Renal pelvis (tissue), 4 donors: Measurements from ENCODE around the gene LINGO1. TPM values are rescaled to one million over a fixed set of nuclear protein-coding genes. Genes with fewer than 3 reads are reported as not detected.
A peak's percentile ranks its signal among the peaks of the same experiment; 100 is the strongest.

Experiments
- DNase-seq: peaks from one replicate; pipeline ENCODE4 v3.0.0-alpha.2; 2013
- polyA plus RNA-seq, 3 donors: library from polyadenylated mRNA; unstranded; fragments of 120-200 nt; gene quantifications; one replicate each; pipeline ENCODE4 v1.2.1, GENCODE V29; 2013; ENCODE audit not compliant: insufficient read length in 3 of 3

LINGO1 gene
- polyA plus RNA-seq, 3 donors, result 11.3 to 22.4 (median 15.4) TPM

DNA sequence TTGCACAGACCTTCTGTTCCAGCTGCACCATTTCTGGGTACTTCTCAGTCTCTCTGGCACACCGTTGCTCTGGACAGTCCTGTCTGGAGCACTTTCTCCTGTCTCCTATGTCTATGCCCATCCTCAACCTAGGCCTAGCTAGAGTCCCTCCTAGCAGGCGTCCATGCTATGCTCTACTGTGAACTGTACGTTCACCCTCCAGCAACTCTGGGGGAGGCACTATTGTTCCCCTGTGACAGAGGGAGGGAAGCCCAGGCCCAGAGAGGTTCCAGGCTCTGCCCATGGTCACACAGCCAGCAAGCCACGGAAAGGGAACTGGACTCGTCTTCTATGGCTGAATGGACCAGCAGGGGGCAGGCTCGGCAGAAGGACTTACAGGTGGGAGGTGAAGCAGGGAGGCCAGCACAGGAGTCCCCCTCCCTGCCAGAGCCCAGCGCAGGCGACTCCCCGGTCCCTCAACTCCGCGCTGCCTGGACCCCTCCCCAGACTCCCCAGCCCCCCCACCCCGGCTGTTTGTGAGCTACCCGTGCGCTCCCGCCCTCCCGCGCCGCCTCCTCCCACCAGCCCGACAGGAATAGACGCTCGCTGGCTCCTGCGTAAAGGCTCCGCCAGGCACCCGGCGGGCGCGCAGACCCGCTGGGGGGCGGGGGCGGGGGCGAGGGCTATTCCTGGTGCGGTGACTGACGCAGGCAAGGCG is 1.7 kb upstream of the LINGO1 start:
- DNase-seq, result no peak

DNA sequence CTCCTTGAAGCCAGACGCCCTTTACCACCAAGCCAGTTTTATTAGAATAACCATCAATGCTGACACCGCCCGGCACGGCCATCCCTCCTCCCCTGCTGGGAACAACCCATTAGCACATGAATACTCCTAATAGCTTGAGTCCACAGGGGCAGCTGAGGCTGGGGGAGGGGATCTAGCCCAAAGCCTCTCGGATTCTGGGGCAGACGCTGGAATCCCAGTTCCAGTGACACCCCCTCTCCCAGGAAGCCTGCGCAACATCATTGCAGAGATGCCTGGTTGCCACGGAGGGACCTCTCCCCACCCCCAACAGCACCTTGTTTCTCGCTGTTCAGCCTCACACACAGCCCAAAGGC is 1.2 kb upstream of the LINGO1 start:
- no peak for DNase-seq

- DNase-seq, result peak; percentile 83
These were observed 611 bp upstream of the LINGO1 start for GRCh38 chr15:77633134-77633912.

- DNase-seq, result no peak
These were observed 773 bp downstream of the LINGO1 start for GRCh38 chr15:77631745-77632533.

DNA sequence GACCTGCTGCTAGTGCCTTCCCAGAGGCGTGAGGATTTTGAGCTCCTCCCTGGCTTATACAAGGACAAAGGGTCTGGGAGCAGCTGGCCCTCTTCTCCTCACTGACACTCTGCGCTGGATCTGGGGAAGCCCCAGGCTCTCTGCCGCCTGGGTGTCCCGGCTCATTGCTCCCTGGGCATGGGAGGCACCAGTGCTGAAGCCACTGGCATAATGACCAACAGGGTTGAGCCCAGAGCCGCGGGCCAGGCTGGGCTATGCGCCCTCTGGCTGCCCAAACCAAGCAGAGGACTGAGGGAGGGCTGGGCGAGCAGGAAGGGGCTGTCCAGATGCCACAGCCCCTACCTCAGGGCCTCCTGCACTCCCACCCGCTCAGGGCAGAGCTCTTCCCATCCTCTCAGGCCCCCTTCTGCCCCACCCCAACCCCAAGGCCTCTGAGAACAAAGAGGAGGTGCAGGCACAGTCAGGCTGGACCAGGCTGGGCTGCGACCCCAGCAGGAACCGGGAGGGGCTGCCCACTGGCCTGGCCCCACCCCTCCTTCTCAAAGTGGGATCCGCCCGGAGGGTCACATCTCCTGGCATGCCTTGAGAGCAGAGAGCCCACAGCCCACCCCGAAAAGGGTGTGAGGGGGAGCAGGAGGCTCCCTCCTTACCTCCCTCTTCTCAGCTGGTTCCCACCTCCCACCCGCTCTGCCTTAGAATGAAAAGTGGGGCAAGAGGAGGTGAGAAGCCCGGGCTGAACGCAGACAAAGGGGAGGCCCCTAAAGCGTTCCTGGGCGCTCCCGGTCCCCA is 1.6 kb downstream of the LINGO1 start:
- peak; percentile 74 for DNase-seq

GRCh38 chr15:77630056-77630455 is 2.7 kb downstream of the LINGO1 start:
- no peak for DNase-seq

DNA sequence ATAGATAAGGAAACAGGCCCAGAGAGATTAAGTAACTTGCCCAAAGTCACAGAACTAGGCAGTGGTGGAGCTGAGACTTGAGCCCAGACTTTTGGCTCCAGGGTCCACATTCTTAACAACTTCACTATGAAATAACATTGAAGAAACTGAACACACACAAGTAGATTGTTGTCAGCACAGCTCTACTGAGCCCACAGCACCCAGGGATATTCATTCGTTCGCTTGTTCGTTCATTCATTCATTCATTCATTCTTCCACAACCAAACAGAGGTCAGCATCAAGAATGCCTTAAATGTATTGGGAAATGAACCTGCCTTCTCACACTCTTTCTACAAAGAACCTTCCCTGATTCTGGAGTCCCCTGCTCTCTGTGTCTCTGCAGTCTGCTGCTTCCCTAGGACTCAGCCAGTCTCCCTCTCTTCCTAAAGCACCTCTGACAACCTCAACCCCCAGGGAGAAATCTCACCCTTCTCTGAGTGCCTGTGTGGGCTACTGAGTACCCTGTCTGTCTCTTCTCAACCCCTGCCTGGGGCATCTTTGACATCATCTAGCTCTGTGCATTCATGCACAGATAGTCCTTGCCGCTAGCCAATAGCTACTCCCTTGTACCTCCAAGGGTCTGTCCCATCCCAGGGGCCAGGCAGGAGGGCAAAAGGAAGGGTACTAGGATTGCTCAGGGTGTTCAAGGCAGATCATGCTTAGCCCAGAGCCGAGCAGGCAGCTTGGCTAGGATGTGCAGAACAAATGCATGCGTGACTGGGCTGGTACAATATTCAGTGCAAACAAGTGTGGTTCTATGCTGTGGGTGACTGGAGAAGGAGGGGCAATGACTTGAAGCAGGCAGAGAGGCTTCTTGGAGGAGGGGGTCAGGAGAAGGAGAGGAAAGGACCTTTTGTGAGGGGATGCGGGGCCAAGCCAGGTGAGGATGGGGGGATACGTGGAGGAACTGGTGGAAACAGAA is 3.4 kb downstream of the LINGO1 start:
- no peak for DNase-seq

DNA sequence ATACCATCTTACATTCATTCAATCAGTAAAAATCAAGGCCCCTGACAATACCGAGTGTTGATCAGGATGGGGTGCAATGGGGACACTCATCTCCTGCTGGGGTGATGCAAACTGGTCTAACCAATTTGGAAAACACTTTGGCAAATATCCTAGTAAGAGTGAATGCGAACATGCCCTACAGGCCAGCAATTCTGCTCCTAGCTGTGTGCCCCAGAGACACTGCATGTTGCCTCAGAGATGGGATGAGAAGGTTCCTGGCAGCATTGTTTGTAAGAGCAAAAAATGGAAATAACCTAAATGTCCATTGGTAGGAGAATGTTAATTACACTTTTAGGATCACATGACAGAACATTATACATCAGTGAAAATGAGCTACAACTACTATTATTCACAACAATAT is 4.7 kb downstream of the LINGO1 start:
- no peak for DNase-seq

GRCh38 chr15:77627581-77627980 is 5.1 kb downstream of the LINGO1 start:
- DNase-seq, result no peak

- no peak for DNase-seq
These were observed 5.6 kb downstream of the LINGO1 start for GRCh38 chr15:77627067-77627466.

DNA sequence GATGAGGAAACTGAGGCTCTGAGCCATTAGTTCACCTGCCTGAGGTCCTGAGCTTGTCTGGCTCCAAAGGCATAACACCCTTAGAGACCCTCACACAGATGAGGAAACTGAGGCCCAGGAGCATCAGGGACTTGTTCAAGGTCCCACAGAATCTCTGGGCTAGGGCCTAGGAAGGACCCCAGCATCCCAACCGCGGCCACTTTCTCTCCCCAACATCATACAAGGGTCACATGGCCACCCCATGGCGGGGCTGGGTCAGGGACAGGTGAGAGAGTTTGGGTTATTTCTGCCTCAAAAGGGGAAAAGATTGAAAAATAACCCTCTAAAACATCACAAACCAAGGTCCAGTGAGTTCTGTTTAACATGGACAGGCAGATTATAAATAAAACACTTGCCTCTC is 6.7 kb downstream of the LINGO1 start:
- no peak for DNase-seq

DNA sequence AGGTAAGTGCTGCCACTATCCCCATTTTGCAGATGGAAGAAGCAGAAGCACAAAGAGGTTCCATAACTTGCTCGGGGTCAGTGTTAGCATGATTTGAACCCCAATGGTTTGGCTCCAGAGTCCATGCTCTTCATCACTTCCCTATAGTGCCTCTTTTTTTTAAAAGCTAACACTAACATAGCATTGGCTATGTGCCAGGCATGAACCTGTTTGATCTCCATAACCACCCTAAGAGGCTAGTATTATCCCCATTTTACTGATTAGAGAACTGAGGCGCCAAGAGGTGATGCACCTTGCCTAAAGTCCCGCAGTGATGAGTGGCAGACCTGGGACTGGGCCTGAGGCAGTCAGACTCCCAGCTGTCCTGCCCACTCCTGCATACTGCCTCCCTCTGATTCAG is 7.3 kb downstream of the LINGO1 start:
- no peak for DNase-seq

- no peak for DNase-seq
These were observed 7.8 kb downstream of the LINGO1 start for GRCh38 chr15:77624868-77625267.

DNA sequence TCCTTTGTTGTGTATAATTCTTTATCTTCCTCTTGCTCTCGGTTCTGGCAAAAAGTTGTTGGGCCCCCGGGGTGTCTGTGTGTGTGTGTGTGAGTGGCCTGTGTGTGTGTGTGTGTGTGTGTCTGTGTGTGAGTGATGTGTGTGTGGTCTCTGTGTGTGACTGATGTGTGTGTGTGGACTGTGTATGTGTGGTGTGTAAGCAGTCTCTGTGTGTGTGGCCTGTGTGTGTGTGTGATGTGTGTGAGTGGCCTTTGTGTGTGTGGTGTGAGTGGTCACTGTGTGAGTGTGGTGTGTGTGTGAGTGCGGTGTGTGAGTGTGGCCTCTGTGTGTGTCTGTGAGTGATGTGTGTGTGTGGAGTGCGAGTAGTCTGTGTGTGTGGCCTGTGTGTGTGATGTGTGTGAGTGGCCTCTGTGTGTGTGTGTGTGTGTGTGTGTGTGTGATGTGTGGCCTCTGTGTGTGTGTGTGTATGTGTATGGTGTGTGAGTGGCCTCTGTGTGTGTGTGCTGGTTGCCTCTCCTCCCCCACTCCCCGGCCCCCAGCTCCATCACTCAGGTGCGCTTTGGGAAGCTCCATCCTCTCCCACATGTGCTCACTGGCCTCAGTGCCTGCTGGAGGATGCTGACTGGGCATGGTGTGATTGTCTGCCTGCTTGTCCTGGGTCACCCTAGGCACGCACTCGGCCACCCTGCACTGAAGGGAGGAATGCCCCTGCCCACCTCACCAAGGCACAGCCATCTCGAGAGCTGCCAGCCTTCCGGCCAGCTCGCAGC is 8.8 kb downstream of the LINGO1 start:
- DNase-seq, result no peak

DNA sequence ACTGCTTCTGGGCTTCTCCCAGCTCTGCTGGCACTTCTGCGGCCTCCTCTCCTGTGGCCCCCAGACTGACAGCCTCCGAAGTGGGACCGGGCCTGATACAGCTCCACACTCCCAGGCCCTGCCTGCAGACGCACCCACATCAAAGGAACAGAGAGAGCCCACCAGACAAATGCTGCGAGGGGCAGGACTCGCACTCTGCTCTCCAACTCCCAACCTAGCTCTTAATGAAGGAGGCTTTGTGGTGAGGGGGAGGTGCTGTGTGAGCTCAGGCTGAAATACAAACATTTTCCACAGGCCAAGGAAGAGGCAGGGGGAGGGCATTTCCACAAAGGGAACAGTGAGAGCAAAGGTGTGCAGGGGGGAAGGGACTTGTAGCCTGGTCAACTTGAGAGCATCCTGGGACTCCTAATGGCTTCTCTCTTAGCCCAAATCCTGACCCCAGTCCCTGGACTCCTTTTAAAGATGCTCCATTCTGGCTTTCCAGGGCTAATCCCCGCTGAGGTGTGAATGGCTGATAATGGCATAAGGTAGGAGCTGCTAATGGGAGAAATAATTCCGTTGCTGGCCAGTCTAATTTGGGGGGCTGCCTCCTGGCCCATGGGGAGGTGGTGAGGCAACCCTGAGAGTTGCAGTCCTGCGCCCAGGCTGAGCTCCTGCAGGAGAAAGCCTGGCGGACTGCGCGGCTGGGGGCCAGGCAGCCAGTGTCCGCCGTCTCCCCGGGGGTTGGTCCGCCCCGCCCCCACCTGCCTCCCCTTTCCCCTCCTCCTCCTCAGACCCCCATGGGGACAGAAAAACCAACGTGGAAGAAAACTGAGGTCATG is 9.6 kb downstream of the LINGO1 start:
- no peak for DNase-seq

- no peak for DNase-seq
These were observed 10.3 kb downstream of the LINGO1 start for GRCh38 chr15:77622209-77622933.

DNA sequence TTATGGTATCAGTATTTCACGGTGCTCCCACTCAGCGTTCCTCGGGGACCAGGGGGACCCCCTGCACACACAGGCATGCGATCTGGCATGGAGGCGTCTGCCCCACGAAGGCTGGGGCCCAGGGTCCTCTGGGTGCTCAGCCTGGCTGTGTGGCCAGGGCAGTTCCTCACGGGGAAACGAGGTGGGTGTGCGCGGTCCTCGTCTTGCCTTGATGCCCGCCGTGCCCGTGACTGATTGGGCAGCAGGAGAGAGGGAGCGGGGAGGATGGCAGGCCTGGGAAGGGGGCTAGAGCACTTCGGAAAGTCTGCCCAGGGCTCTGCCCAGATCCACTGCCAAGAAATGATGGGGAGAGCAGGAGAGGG is 10.9 kb downstream of the LINGO1 start:
- no peak for DNase-seq

DNA sequence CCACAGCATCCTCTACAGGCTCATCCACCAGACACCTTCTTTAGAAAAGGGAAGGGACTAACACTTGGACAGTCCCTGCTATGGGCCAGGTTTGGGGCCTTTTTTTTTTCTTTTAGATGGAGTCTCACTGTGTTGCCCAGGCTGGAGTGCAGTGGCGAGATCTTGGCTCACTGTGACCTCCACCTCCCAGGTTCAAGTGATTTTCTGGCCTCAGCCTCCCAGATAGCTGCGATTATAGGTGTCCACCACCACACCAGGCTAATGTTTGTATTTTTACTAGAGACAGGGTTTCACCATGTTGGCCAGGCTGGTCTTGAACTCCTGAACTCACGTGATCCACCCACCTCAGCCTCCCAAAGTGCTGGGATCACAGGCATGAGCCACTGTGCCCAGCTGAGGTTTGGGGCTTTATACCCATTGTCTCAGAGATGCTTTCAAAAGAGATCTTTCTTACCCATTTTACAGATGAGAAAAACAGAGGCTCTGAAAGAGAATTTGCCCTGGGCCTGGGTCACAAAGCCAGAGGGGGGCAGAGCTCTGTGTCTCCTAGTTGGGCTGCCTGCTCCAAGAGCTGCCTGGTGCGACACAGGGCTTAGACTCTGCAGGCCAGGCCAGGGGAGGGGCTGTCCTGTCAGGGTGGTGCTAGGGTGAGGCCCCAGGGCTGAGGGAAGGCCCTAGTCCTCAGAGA is 11.6 kb downstream of the LINGO1 start:
- no peak for DNase-seq
